ENCODE data around the gene CEP131.

DNA sequence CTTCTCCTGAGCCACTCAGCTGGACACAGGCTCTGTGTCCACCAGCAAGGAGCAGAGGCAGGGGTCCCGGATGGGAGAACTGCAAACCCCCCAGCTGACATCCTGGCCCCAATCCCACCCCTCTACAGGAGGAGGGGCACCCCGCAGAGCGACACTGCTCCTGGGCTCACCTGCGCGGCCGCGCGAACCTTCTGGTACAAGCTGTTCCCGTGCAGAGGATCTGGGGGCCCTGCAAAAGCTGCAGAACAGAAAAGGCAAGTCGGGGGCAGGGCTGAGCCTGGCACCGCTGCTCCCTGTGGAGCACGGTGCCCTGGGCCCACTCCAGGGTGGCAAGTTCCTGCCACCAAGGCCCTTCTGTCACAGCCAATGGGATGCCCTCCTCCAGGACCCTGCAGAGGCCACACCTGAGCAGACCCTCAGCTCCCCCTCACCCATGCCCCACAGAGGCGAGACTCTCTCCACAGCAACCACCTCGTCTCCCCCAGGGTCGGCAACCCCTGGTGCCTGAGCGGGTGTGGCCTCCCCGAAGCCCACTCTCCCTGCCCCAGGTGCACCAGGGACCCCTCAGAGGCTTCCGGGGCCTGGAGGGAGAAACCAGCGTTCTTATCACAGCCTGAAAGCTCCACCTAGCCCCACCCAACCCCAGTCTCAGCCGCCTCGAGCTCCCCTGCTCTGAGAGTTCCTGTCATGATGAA lies 11.2 kb upstream of the CEP131 start:
- TF ChIP-seq POLR2A (IDR thresholded peaks at IDR 0.05), result no peak
- TF ChIP-seq, protein P1, sequence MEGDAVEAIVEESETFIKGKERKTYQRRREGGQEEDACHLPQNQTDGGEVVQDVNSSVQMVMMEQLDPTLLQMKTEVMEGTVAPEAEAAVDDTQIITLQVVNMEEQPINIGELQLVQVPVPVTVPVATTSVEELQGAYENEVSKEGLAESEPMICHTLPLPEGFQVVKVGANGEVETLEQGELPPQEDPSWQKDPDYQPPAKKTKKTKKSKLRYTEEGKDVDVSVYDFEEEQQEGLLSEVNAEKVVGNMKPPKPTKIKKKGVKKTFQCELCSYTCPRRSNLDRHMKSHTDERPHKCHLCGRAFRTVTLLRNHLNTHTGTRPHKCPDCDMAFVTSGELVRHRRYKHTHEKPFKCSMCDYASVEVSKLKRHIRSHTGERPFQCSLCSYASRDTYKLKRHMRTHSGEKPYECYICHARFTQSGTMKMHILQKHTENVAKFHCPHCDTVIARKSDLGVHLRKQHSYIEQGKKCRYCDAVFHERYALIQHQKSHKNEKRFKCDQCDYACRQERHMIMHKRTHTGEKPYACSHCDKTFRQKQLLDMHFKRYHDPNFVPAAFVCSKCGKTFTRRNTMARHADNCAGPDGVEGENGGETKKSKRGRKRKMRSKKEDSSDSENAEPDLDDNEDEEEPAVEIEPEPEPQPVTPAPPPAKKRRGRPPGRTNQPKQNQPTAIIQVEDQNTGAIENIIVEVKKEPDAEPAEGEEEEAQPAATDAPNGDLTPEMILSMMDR (IDR thresholded peaks at IDR 0.05), result no peak
